ENCODE data around the gene ALDH1L1. TPM values are rescaled to one million over a fixed set of nuclear protein-coding genes. Genes with fewer than 3 reads are reported as not detected.

Gene ALDH1L1
- total RNA-seq, 1 experiment from 2014 or later: 0.54 TPM

DNA sequence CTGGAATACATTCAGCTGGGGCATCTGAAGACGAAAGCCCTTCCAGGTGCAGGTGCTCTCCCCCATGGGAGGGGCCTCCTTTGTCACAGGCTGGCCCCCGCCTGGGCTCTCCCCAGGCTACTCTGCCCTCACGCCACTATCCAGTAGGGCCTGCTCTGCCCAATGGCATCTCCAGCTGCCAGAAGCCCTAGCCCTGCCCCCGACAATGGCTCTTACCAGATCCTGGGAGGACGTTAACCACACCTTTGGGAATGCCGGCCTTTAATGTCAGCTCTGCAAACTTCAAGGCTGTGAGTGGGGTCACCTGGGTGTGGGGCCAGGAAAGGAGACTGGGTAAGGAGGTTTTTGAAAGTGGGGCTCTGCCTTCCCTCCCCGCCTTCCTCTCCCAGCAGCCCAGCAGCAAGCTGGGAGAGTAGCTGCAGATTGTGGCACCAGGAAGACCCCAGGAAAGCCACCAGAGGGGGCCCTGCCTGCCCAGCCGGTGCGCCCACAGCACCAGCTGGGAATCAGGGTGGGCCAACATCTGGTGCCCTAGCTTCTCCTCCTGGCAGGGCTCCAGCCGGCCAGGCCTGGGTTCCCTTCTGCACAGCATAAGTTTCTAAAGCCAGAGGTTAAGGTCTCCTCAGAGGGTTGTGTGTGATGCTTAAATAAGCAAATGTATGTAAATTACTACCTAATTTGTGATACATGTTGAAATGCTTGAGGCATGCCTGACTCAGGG, 56.1 kb downstream of the ALDH1L1 start:
- DNase-seq (ENCODE audit: extremely low read depth, low read depth): no peak

GRCh38 chr3:126121632-126122031, 58.8 kb downstream of the ALDH1L1 start:
- DNase-seq (ENCODE audit: extremely low read depth, low read depth): no peak

DNA sequence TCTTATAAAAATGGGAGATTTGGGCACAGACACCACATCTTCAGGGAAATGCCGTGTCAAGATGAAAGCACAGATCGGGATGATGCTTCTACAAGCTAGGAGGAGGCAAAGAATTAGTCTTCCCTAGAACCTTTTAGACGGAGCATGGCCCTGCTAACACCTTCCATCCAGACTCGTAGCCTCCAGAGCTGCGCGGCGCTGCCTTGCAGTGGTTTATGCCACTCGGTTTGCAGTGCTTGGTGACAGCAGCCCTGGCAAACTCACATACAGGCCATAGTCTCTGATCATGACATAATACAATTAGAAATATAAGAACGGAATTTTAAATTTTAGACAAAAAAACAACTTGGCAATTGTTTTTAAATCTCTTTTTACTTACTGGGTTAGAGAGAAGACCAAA, 59.3 kb downstream of the ALDH1L1 start:
- DNase-seq (ENCODE audit: extremely low read depth, low read depth): no peak

DNA sequence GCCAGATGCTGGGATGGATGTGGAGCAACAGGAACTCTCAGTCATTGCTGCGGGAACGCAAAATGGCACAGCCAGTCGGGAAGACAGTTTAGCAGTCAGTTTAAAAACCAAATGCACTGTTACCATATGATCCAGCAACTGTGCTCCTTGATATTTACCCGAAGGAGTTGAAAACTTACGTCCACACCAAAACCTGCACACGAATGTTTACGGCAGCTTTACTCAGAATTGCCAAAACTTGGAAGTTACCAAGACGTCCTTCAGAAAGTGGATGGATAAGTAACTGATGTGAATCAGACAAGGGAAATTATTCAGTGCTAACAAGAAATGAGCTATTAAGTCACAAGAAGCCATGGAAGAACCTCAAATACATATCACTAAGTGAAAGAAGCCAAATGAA, 60.4 kb downstream of the ALDH1L1 start:
- DNase-seq (ENCODE audit: extremely low read depth, low read depth): no peak

- DNase-seq (ENCODE audit: extremely low read depth, low read depth): no peak
Measured at GRCh38 chr3:126119008-126119675, 61.2 kb downstream of the ALDH1L1 start.

DNA sequence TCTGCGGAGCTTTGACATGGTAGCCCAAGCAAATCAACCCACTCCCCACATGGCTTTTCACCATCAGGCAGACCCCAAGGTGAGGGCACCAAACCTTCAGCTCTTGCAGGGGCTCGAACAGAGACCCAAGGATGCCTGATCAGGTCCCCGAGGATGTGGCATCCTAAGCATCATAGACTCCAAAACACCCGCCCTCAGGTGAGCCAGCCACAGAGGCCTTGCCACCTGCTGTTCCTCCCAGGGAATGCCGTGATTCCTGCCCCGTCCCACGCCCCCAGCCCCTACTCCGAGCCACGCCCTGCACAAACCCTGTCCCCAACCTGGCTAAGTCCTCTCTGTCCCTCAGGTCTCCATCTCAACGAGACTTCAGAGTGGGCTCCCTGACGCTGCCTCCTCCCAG, 61.8 kb downstream of the ALDH1L1 start:
- DNase-seq (ENCODE audit: extremely low read depth, low read depth): no peak

- no peak for DNase-seq (ENCODE audit: extremely low read depth, low read depth)
Measured at GRCh38 chr3:126117786-126118185, 62.6 kb downstream of the ALDH1L1 start.

DNA sequence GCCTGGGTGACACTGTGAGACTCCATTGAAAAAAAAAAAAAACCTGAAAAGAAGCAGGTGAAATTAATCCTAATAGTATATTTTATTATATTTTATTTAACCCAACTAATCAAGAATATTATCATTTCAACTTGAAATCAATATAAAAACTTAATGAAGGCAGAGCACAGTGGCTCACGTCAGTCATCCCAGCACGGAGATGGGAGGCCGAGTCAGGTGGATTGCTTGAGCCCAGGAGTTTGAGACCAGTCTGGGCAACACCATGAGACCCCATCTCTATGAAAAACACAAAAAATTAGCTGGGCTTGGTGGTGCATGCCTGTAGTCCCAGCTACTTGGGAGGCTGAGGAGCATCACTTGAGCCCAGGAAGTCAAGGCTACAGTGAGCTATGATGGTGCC, 63.2 kb downstream of the ALDH1L1 start:
- no peak for DNase-seq (ENCODE audit: extremely low read depth, low read depth)

GRCh38 chr3:126116526-126116925, 63.9 kb downstream of the ALDH1L1 start:
- DNase-seq (ENCODE audit: extremely low read depth, low read depth): no peak

DNA sequence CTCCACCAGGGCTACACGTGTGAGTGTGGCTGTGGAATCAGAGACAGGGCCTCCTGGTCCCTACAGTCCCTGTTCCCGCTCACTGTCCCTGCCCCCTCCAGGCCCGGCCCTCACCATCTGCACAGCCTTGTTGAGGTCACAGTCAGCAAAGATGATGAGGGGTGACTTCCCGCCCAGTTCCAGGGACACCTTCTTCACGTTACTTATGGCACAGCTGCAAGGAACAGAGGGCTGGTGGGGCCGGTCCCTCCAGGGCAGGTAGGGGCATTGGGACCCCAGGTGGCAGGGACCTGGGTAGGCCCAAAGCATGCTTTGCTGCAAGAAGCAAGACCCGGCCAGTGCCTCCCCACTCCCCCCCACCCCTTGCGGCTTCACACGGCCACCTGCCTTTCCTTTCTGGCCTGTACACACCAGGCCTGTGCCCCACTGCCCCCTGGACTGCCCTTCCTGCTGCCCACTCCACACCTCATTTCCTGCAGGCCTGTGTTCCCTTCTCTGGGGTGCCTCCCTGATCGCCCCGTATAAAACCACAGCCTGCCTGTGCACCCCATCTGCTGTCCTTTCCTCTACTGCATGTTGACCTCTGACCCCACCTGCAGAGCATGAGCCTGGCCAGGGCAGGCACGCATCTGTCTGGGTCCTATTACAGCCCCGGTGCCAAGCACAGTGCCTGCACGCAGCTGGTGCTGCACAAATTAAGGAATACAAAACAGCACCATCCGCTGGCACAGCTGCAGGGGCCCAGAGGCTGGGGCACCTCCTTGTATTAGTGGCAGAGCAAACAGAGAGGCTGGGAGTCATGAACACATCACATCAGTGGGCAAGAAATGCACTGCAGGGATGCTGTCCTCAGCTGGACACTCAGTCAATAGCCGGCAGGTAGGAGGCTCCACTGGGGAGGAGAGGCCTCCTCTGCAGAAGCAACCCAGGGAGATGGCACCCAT, 65.7 kb downstream of the ALDH1L1 start:
- no peak for DNase-seq (ENCODE audit: extremely low read depth, low read depth)

GRCh38 chr3:126113733-126114442, 66.5 kb downstream of the ALDH1L1 start:
- no peak for DNase-seq (ENCODE audit: extremely low read depth, low read depth)

- DNase-seq (ENCODE audit: extremely low read depth, low read depth): no peak
Measured at GRCh38 chr3:126113238-126113555, 67.2 kb downstream of the ALDH1L1 start.

GRCh38 chr3:126112531-126113237, 67.7 kb downstream of the ALDH1L1 start:
- DNase-seq (ENCODE audit: extremely low read depth, low read depth): no peak

- no peak for DNase-seq (ENCODE audit: extremely low read depth, low read depth)
Measured at GRCh38 chr3:126111566-126112475, 68.6 kb downstream of the ALDH1L1 start.

DNA sequence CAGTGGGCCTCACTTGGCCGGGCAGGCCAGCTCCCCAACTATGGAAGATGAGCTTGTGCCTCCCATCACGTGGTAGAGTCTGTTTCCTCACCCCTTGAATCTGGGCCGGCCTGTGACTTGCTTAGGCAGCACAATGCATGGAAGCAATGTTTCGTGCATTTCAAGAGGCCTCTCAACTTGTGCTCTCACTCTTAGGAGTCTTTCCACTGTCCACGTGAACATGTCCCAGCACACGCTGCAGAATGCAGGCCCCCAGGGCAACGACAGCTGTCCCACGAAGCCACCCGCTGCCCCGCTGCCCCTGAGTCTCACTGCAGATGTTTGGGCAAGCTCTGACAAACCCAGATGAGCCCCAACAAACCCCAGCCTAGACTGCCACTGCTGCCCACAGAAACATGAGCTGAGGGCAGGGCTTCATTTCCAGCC, 69.2 kb downstream of the ALDH1L1 start:
- no peak for DNase-seq (ENCODE audit: extremely low read depth, low read depth)

GRCh38 chr3:126110431-126111125, 69.8 kb downstream of the ALDH1L1 start:
- no peak for DNase-seq (ENCODE audit: extremely low read depth, low read depth)

- DNase-seq (ENCODE audit: extremely low read depth, low read depth): no peak
Measured at GRCh38 chr3:126109880-126110235, 70.5 kb downstream of the ALDH1L1 start.

GRCh38 chr3:126109146-126109879, 71.1 kb downstream of the ALDH1L1 start:
- DNase-seq (ENCODE audit: extremely low read depth, low read depth): no peak
